ENCODE data around the gene RABEPK.
"Not testable (repeated sequence)": the region's sequence is repeated elsewhere in the genome, so short reads cannot be mapped to it uniquely, and the experiment has no call there.

Gene RABEPK

DNA sequence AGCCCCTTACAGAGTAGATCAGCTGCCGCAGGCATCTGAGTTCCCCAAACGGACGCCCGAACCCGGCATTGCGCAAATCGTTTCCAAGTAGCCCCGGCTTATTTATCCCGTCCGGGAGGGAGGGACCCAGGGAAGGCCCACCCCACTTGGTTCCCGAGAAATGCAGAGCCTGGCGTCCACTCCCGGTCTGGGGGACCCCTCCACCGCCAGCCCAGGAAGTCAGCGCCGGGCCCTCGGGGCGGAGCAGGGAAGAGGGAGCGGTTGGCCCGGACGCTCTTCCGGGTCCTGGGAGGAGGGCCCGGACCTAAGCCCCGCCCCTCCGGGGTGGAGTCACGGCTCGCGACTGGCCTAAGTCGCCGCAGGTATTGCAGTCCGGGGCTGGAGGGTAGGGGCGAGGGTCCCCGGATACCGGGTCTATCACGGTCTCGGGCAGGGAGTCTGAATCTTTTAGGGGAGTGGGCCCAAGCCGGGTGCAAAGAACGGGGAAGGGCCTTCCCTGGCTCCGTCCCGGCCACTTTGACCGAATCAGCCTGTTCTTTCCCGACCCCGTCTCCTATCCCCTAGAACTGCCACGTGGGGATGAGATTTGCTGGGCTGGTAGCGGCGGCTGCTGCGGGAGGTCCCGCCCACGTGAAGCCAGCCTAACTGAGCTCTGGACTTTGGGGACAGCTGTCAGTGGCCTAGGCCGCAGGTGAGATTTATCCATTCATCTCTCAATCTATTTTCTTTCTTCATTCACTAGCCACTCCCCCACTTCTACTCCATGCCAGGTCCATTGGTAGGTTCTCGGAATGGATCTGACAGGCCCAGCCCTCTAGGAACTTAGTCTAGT, at the start of gene RABEPK:
Gene RABEPK (plus strand): TSS at position 327 of the 832 bp plus-strand sequence. CDS start 2,472 bp downstream, outside the sequence.
- peak; percentile 58 to 90 for DNase-seq

- no peak for DNase-seq
These were observed 48.6 kb upstream of the RABEPK start for GRCh38 chr9:125151730-125152129.

GRCh38 chr9:125153712-125154367, 46.5 kb upstream of the RABEPK start:
- no peak for DNase-seq

DNA sequence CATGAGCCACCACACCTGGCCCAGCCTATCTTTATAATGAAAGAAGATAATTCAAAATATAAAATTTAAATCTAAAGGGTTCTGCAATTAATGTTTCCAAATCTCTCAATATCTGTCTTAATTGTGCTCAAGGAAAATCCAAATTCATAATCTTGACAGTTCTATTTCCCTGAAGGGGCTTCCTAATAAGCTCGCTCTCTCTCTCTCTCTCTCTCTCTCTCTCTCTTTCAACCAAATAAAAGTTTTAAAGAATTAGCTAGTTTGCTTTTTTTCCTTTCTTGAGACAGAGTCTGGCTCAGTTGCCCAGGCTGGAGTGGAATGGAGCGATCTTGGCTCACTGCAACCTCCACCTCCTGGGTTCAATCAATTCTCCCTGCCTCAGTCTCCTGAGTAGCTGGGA, 43.8 kb upstream of the RABEPK start:
- no peak for DNase-seq

GRCh38 chr9:125160750-125161149, 39.6 kb upstream of the RABEPK start:
- no peak for DNase-seq

GRCh38 chr9:125161284-125161918, 38.9 kb upstream of the RABEPK start:
- DNase-seq, result no peak

- DNase-seq, result not testable (repeated sequence)
These were observed 37.5 kb upstream of the RABEPK start for GRCh38 chr9:125162891-125163290.

DNA sequence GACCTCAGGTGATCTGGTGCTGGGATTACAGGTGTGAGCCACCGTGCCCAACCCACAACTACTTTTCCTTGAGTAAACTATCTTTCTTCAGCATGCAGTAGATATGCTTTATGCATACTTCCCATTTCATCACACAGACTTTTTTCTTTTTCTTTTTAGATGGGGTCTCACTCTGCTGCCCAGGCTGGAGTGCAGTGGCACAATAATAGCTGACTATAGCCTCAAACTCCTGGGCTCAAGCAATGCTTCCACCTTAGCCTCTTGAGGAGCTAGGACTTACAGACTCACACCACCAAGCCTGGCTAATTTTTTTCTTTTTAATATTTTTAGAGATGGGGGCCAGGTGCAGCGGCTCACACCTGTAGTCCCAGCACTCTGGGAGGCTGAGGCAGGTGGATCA, 33.6 kb upstream of the RABEPK start:
- no peak for DNase-seq

DNA sequence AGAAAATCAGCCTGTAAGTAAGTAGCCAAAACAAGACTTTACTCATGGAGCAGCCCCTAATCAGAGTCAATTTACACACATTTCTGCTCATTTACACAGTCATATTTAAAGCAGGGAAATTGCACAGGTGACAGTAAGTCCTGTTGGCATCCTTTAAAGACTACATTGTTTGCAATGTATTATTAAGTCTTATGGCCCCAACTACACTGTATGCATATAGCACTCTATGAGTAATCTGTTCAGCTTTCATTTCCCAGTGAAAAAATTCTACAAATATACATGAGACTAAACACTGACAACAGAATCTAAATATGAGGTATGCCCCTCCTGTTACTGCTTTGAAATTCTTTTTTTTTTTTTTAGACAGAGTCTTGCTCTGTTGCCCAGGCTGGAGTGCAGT, 30.4 kb upstream of the RABEPK start:
- DNase-seq, result no peak

DNA sequence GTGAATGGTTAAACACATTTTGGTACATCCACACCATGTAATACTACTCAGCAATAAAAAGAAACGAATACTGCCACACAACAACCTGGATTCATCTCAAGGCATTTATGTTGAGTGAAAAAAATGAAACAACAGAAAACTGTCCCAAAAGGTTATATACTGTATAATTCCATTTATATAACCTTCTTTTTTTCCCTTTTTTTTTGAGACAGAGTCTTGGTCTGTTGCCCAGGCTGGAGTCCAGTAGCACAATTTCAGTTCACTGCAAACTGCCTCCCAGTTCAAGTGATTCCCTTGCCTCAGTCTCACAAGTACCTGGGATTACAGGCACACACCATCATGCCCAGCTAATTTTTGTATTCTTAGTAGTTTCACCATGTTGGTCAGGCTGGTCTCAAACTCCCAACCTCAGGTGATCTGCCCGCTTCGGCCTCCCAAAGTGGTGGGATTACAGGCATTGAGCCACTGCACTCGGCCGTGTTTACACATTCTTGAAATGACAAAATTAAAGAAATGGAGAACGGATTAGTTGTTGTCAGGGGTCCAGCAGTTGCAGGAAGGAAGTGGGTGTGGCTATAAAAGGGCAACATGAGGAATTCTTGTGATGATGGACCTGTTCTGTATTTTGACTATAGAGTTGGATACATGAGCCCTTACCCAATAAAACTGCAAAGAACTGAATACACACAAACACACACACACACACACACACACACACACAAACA, 28.1 kb upstream of the RABEPK start:
- DNase-seq, result no peak

- no peak for DNase-seq
These were observed 23.7 kb upstream of the RABEPK start for GRCh38 chr9:125176636-125177035.

DNA sequence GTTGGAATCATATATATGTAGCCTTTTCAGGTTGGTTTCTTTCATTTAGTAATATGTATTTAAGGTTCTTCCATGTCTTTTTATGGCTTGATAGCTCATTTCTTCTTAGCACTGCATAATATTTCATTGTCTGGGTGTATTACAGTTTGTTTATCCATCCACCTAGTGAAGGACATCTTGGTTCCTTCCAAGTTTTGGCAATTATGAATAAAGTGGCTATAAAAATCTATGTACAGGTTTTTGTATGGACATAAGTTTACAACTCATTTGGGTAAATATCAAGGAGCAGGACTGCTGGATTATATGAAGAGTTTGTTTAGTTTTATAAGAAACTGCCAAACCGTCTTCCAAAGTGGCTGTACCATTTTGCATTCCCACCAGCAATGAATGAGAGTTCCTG, 22.5 kb upstream of the RABEPK start:
- no peak for DNase-seq

GRCh38 chr9:125179776-125180175, 20.6 kb upstream of the RABEPK start:
- DNase-seq, result not testable (repeated sequence)

DNA sequence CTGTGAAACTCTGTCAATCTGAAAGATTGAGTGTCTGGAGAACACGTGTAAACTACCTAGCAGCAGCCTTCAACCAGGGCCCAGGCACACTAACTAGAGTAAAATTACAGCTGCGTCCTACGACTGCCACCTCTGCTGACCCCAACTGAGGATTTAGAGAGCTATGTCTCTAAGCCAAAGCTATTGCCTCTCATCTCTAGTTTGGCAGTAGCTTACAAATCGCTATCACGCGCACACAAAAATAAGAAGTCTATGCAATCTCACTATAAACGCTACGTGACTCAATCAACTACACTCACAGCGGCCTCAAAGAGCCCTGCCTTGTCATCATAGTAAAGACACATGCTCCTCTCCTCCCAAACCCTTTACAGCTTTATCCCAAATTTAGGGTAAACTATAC, 19.5 kb upstream of the RABEPK start:
- no peak for DNase-seq

GRCh38 chr9:125181756-125182155, 18.6 kb upstream of the RABEPK start:
- not testable (repeated sequence) for DNase-seq

GRCh38 chr9:125183054-125183453, 17.3 kb upstream of the RABEPK start:
- DNase-seq, result no peak

GRCh38 chr9:125183561-125183960, 16.8 kb upstream of the RABEPK start:
- no peak for DNase-seq

- DNase-seq, result peak in 1 of 2 experiments; percentile 22
These were observed 11.4 kb upstream of the RABEPK start for GRCh38 chr9:125189011-125189360.

DNA sequence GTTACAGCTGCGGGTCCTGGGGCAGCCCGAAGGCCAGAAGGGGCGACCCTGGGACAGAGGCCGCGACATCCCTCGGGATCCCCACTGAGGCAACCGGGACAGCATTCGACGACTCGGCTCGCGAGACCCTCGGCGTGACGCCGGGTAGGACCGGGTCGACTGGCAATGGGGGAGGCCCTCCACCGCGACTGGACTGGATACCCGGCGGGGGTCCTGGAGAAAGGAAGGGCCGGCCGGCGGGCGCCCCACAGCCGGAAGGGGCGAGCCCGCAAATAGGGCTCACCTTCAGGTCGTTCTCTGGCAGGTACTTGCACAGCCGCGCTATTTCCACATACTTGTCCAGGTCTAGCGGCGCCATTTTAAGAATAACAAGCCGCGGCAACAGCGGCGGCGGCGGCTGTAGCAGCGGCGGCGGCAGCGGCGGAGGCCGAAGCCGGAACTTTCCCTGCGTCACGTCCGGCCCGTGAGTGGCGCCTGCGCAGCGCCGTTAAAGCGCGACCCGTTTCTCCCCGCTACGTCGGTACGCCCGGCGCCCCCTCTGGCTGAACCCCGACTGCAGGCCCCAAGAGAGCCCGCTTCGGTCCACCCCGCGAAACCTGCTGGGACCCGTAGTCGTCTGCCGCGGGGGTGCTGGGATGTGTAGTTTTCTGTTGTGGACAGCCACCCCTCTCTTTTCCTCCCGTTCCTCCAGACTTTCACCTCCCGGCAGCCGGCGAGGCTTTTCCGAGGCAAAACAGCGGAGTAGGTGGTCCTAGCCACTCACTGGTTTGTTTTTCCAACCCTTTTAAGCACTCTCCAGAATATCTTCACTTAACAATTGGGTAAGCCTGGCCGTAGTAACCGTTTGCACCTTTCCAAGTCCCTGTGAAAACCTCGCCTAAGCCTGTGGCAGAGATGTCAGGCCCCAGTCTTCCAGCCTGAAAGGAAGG, 10.7 kb upstream of the RABEPK start, which contains the start of gene PPP6C:
Gene PPP6C (minus strand): TSS at position 443 of the 929 bp plus-strand sequence. CDS start 85 bp downstream, at position 358.
- DNase-seq, result peak; percentile 81 to 92

DNA sequence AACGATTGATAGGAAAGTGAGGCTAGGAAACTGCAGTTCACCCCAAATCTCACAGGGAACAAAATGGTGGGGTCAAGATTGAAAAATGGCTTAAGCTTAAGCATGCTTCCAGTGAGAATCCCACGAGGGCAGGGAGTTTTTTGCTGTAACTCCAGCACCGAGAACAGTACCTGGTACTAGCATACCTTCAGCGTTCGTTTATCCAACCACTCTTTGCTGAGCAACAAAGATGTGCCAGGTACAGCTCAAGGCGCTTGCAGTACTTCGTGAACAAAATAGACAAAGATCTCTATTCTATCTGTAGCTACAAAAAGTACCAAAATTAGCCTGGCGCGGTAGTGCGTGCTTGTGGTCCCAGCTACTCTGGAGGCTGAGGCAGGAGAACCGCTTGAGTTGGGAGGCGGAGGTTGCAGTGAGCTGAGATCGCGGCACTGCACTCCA, 10.0 kb upstream of the RABEPK start:
- no peak for DNase-seq

- not testable (repeated sequence) for DNase-seq
These were observed 5.9 kb upstream of the RABEPK start for GRCh38 chr9:125194466-125194865.

DNA sequence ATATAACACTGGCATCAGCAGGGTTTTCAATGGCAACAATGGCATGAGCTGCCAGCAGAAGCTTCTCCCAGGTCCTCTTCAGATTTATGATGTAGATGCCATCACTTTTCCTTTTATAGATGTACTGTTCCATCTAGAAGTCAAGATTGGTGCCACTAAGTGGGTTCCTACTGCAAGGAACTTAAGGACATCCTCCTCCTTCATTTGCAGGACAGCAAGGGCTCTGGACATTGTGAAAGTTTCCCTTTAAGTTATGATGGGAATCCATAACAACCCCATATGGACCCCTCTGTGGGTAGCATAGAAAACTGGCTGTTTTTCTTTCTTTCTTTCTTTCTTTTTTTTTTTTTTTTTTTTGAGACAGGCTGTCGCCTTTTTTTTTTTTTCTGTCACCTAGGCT, 4.8 kb upstream of the RABEPK start:
- not testable (repeated sequence) for DNase-seq

Data from NCI-H526 (cell line).